T47D (cell line): ENCODE measurements around the gene SCN1B.

ENCODE experiments used
- DNase-seq, 2 experiments: peaks; one replicate each; pipeline versions ENCODE4 v3.0.0 to v3.0.0-alpha.2; 2011 to 2012; ENCODE audit warnings: low read depth in 1 of 2, low spot score in 1 of 2
- JUND ChIP-seq: IDR thresholded peaks from 2 replicates; pipeline ENCODE4 v1.6.1; 2012; ENCODE audit warnings: low read depth
- in situ Hi-C: cut with HindIII; loops from 2 replicates; pipeline ENCODE4 v1.10.0; 2016; ENCODE audit warnings: low sequenced_read_pairs, low pct_unique_long_range_greater_than_20kb

Gene SCN1B

DNA sequence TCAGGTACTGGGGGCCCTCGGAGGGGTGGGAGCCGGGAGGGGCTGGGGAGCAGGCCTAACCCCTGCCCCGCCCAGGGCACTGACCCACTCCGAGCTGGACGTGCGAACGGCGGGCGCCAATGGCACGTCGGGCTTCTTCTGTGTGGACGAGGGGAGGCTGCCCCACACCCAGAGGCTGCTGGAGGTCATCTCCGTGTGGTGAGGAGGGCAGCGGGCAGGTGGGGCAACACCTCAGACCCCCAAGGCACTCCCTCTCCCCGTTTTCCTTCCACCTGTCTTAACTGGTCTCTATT is 29.5 kb downstream of the SCN1B start:
- in situ Hi-C loops, result no loop called here
- TF ChIP-seq JUND, result no peak
- DNase-seq, result no peak

DNA sequence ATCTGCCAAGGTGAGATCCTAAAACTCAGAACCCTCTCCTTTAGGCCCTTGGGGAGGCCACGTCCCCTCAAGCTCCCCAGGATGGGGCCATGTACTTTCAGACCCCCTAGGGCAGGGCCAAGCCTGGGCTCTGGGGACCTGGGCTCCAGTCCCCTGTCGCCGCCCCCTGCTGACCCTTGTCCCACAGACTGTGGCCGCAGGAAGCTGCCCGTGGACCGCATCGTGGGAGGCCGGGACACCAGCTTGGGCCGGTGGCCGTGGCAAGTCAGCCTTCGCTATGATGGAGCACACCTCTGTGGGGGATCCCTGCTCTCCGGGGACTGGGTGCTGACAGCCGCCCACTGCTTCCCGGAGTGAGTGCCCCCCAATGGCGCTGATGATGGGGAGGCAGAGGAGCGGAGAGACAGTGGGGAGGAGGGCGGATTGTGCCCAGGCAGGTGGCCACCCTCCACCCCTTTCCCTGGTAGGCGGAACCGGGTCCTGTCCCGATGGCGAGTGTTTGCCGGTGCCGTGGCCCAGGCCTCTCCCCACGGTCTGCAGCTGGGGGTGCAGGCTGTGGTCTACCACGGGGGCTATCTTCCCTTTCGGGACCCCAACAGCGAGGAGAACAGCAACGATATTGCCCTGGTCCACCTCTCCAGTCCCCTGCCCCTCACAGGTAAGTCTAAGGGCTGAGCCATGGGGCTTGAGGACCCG is 30.0 kb downstream of the SCN1B start:
- no peak for DNase-seq
- TF ChIP-seq JUND, result no peak
- in situ Hi-C loops, result no loop called here

DNA sequence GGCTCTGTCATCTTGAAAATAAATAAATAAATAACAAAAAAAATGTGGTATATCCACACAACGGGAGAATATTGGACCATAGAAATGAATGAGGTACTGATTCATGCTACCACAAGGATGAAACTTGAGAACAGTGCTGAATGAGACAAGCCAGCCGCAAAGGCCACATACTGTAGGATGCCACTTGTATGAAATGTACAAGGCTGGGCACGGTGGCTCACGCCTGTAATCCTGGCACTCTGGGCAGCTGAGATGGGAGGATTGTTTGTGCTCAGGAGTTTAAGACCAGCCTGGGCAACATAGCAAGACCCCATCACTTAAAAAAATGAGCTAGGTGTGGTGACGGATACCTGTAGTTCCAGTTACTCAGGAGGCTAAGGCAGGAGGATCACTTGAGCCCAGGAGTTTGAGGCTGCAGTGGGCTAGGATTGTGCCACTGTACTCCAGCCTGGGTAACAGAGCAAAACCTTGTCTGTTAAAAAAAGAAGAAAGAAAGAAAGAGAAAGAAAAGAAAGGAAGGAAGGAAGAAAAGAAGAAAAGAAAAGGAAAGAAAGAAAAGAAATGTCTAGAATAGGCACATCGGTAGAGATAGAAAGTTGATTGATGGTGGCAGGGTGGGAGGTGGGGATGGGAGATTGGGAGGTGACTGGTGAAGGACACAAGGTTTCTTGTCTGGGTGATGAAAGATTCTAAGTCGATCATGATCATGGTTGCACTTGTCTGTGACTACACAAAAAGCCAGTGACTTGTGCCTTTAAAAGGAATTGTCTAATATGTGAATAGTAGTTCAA is 31.5 kb downstream of the SCN1B start:
- no peak for DNase-seq
- no peak for TF ChIP-seq JUND
- in situ Hi-C loops, result no loop called here

DNA sequence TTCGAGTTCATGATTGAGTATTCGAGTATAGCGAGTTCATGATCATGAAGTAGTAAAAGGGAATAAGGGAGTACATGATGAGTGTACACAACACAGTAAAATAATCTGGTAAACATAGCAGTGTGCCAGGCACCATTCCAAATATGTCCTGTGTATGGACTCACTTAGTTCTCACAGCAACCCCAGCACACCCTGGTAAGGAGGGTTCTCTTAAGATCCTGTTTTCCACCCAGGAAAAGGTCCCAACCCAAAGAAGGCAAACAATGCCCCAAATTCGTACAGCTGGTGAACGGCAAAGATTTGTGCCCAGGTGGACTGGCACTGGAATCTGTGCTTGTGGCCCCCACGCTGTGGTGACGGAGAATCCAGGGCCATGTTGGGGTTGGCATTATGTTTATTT is 32.7 kb downstream of the SCN1B start:
- DNase-seq, result no peak
- in situ Hi-C loops, result no loop called here
- no peak for TF ChIP-seq JUND

DNA sequence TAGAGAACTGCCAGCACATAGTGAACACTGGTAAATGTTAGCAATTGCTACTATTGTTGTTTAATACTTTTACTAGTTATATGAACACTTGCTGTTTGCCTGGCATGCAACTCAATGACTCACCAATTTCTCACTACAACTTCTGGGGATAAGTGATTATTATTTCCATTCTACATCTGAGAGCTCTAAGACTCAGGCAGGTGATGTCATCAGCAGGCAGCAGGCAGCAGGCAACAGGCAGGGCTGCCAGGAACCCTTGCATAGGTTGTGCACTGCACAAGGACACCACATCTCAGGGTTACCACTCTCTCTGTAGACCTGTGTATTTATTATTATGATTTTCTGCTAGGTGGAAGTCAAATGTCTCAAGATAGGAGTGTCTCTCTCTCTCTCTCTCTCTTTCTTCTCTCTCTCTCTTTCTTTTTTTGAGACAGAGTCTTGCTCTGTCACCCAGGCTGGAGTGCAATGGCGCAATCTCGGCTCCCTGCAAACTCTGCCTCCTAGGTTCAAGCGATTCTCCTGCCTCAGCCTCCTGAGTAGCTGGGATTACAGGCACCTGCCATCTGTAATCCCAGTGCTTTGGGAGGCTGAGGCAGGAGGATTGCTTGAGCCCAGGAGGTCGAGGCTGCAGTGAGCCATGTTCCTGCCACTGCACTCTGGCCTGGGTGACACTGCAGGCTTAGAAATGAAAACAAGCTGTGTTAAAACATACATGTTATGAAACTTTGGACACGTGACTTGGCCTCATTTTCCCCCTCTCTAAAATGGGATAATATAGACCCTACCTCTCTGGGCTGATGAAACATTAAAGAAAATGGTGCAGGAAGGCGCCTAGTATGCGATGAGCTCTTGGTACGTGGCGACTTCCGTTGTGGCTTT is 33.9 kb downstream of the SCN1B start:
- no peak for DNase-seq
- in situ Hi-C loops, result no loop called here
- TF ChIP-seq JUND, result no peak

DNA sequence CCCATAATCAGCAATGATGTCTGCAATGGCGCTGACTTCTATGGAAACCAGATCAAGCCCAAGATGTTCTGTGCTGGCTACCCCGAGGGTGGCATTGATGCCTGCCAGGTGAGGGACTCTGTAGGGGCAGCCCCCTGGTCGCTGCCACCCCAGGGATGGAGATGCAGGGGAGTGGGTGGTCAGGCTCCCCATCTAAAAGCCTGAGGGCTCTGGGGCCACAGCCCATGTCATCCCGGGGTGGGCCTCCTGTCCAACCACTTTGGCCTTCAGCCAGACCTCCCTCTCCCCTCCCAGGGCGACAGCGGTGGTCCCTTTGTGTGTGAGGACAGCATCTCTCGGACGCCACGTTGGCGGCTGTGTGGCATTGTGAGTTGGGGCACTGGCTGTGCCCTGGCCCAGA is 35.3 kb downstream of the SCN1B start:
- in situ Hi-C loops, result no loop called here
- TF ChIP-seq JUND, result no peak
- DNase-seq, result no peak

DNA sequence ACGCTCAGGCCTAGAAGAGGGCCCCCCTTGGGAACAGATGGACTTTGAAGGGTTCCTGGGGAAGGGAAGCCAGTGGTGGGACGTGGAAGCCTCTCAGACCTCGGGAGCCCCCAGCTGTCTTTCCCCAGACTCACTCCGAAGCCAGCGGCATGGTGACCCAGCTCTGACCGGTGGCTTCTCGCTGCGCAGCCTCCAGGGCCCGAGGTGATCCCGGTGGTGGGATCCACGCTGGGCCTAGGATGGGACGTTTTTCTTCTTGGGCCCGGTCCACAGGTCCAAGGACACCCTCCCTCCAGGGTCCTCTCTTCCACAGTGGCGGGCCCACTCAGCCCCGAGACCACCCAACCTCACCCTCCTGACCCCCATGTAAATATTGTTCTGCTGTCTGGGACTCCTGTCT is 35.9 kb downstream of the SCN1B start:
- TF ChIP-seq JUND, result no peak
- DNase-seq, result no peak
- in situ Hi-C loops, result no loop called here

DNA sequence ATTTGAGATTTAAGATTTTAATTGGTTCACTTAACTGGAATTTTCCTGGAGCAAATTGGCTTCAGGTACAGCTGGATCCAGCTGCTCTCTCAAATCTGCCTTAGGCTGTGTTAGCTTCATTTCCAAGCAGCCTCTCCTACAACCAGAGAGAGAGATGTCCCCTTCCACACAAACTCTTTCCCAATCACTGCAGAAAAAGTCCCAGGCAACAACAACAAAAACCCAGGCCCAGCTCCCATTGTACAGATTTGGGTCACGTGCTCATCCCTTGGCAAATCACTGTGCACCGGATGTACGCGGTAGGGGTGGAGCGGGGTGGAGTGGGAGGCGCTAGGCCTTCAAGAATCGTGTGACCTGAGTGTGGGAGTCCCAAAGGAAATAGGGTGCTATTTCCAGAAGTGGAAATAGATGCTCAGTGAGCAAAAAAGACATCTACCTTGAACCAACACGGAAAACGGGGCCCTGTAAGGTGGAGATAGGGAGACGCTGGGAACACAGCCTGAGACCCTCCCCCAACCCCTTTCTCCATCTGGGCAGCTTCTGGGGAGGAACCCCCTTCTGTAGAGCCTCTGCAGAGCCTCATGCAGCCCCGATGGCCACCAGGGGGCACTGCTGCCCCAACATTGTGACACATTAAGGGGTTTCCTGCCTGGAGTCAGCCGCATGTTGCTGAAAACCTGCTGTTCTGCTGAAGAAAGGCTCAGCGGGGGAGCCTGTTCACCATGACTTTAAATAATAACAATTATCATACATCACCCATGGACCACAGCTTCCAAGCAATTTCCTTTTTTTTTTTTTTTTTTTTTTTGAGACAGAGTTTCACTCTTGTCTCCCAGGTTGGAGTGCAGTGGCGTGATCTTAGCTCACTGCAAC is 36.7 kb downstream of the SCN1B start:
- in situ Hi-C loops, result no loop called here
- TF ChIP-seq JUND, result no peak
- peak; percentile 39 to 83 for DNase-seq

DNA sequence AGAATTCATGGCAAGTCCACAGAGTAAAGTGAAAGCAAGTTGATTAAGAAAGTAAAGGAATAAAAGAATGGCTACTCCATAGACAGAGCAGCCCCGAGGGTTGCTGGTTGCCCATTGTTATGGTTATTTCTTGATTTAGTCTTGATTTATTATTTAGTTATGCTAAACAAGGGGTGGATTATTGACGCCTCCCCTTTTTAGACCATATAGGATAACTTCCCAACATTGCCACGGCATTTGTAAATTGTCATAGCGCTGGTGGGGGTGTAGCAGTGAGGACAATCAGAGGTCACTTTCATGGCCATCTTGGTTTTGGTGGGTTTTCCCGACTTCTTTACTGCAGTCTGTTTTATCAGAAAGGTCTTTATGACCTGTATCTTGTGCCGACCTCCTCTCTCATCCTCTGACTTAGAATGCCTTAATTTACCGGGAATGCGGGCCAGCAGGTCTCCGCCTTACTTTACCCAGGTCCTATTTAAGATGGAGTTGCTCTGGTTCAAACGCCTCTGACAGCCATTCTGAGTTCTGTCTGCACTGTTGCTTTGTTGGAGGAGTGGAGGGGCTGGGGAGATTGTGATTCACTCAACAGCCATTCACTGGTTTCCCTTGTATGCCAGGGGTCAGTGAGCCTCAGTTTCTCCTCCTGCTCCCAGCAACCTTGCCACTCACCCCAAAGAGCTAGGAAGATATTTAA is 38.8 kb downstream of the SCN1B start:
- TF ChIP-seq JUND, result no peak
- in situ Hi-C loops, result no loop called here
- no peak for DNase-seq

DNA sequence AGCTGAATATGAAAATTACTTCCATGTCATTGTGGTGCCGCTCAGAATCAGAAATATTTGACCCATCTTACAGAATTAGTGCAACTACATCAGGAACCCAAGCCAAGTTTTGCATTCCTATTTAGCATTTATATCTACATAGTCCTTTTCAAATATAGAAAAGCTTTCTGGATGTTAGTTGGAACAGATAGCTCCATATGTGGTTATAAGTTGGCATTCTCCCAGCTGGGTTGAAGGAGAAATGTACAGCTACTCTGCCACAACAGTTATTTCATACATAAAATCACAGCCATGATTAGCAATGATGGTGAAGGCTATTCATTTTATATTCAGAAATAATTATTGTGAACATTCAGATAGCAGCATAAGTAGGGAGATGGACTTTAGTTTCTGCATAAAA is 39.4 kb downstream of the SCN1B start:
- in situ Hi-C loops, result no loop called here
- no peak for DNase-seq
- TF ChIP-seq JUND, result no peak

DNA sequence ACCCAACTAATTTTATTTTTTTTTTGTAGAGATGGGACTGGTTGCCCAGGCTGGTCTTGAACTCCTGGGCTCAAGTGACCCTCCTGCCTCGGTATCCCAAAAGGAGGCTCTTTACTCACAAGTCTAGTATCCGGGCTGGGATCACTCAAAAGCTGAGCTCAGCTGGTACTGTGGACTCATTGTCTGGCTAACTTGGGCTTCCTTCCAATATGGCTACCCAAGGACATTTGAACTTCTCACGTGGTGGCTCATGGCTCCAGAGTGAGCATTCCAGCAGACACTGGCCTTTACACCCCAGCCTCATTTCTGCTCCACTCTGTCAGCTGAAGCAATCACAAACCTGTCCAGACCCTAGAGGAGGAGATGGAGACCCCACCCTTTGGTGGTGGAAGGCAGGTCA is 40.2 kb downstream of the SCN1B start:
- in situ Hi-C loops, result no loop called here
- no peak for DNase-seq
- TF ChIP-seq JUND, result no peak

DNA sequence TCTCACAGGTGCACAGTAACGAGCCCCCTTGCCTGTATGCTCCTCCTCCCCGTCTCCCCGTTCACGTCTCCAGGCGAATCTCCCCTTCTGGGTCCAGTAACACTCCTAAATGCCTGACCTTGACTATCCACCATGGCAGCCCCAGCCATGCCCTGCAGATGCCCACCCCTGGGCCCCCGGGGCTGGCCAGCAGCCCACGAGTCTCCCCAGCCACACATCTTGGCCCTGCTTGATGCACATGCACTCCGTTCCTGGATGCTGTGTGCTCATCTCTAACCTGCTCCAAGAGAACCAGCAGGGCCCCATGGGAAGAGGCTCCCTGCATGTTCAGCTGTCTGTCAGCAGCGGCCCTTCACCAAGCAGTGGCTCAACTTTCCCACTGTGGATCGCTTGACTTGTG is 43.2 kb downstream of the SCN1B start:
- DNase-seq, result no peak
- TF ChIP-seq JUND, result no peak
- in situ Hi-C loops, result no loop called here
